NCI-H748 (cell line): ENCODE data around the gene PLA2G4E.

Experiments
- DNase-seq: peaks from one replicate; lab custom pipeline; 2025; ENCODE audit not compliant: unreplicated experiment; lab: John Stamatoyannopoulos, UW

PLA2G4E gene, protein sequence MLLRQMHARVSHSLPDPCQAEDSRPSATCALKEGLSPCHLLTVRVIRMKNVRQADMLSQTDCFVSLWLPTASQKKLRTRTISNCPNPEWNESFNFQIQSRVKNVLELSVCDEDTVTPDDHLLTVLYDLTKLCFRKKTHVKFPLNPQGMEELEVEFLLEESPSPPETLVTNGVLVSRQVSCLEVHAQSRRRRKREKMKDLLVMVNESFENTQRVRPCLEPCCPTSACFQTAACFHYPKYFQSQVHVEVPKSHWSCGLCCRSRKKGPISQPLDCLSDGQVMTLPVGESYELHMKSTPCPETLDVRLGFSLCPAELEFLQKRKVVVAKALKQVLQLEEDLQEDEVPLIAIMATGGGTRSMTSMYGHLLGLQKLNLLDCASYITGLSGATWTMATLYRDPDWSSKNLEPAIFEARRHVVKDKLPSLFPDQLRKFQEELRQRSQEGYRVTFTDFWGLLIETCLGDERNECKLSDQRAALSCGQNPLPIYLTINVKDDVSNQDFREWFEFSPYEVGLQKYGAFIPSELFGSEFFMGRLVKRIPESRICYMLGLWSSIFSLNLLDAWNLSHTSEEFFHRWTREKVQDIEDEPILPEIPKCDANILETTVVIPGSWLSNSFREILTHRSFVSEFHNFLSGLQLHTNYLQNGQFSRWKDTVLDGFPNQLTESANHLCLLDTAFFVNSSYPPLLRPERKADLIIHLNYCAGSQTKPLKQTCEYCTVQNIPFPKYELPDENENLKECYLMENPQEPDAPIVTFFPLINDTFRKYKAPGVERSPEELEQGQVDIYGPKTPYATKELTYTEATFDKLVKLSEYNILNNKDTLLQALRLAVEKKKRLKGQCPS

GRCh38 chr15:42020713-42021273 lies at the start of gene PLA2G4E:
PLA2G4E (minus strand) TSS chr15:42021042; CDS start chr15:42021030, 12 bp downstream.
- no peak for DNase-seq

DNA sequence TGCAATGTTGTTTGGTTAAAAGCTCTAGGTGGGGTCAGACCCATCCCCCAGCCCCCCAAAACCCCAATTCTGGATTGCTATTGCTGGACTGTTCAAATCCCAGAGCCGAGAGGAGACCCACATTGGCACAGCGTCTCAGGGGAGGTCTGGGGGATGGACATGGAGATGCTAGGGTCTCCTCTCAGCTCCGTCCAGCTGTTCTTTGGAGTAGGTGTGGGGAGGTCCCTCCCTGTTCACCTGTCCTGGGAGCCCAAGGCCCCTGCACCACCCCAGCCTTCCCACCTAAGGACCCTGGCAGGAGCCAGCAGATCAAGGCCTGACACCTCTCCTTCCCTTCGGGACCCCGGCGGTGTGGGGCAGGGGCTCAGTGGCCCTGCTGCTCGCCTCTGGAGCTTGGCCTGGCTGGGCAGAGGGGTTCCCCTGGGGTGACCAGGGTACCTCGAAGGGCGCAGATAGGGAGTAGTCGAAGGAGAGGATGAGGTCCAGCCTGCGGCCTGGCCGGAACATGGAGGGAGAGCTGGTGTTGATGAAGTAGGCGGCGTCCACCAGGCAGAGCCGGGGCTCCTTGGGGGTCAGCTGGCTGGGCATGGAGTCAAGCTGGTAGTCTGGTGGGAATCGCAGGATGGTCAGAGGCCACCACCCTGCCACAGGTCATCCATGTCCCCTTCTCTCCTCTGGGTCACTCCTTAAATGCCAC lies 49.6 kb upstream of the PLA2G4E start:
- DNase-seq, result no peak

- DNase-seq, result no peak
Observed at GRCh38 chr15:42069496-42070278, 48.8 kb upstream of the PLA2G4E start.

DNA sequence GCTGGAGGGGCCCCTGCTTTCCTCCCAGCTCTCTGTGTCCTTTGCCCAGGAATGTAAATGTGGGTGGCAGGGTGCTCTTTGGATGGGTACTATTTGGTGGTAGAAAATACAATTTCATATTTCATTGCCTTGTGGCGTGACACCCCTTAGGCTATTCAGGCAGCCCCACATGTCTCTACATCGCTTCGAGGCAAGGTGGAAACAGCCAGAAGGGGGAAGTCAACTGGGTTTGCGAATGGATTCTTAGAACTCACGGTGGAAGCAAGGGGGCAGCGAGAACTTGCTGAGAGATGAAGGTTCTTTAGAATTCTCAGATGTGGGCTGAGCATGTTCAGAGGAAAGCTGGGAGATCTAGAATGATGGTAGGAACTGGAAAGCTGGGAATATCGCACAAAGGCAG lies 48.2 kb upstream of the PLA2G4E start:
- no peak for DNase-seq

- DNase-seq, result no peak
Observed at GRCh38 chr15:42068601-42069000, 47.8 kb upstream of the PLA2G4E start.

- no peak for DNase-seq
Observed at GRCh38 chr15:42066764-42067415, 46.0 kb upstream of the PLA2G4E start.

GRCh38 chr15:42065468-42065867 lies 44.6 kb upstream of the PLA2G4E start:
- no peak for DNase-seq

GRCh38 chr15:42065033-42065432 lies 44.2 kb upstream of the PLA2G4E start:
- DNase-seq, result peak; percentile 15

DNA sequence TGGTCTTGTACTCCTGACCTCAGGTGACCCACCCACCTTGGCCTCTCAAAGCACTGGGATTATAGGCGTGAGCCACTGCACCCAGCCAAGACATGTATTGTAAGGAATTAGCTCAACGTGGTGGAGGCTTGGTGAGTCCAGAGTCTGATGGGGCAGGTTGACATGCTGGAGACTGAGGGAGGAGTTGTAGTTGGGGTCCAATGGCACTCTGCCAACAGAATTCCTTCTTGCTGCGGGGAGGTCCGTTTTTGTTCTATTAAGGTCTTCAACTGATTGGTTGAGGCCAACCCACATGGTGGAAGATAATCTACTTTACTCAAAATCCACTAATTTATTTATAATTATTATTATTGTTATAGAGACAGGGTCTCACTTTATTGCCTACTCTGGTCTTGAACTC lies 43.4 kb upstream of the PLA2G4E start:
- DNase-seq, result no peak

GRCh38 chr15:42063122-42063848 lies 42.4 kb upstream of the PLA2G4E start:
- DNase-seq, result no peak

DNA sequence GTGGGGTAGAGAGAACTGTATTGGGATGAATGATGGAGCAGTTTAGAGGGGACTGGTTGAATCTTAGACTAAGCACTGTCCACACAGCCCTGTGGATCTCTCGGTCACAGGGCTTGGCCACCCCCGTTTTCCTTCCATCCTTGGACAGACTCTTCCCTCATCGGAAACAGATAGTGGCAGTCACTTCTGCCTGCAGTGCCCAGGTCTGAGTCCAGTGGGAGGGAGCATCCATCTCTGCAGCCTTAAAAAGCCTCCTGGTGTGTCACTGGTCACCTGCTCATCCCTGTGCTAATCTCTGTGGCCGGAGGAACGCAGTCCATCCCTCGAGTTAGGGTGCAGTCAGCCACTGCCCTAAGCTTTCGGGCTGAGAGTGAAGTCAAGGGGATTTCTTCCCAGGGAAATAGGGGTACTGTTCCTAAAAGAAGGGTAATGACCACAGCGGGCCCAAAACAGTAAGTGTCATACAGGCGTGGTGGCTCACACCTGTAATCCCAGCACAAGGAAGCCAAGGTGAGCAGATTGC lies 41.5 kb upstream of the PLA2G4E start:
- no peak for DNase-seq

DNA sequence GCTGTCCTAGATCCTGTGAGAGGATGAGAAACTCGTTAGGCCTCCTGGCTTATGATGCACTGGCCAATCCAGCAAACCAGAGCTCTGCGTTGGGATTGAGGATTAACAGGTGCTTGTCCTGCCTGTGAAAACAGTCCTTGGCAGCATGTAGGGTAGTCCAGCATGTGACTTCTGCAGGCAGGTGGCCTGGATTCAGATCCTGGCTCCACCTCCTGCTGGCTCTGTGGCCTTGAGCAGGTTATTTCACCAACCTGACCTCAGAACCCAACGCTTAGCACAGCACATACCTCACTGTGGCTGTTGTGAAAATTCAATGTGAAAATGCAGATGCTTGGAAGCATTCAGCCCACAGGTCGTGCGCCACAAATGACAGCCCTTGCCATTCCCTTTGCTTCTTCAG lies 40.0 kb upstream of the PLA2G4E start:
- no peak for DNase-seq

GRCh38 chr15:42060477-42060763 lies 39.6 kb upstream of the PLA2G4E start:
- no peak for DNase-seq

DNA sequence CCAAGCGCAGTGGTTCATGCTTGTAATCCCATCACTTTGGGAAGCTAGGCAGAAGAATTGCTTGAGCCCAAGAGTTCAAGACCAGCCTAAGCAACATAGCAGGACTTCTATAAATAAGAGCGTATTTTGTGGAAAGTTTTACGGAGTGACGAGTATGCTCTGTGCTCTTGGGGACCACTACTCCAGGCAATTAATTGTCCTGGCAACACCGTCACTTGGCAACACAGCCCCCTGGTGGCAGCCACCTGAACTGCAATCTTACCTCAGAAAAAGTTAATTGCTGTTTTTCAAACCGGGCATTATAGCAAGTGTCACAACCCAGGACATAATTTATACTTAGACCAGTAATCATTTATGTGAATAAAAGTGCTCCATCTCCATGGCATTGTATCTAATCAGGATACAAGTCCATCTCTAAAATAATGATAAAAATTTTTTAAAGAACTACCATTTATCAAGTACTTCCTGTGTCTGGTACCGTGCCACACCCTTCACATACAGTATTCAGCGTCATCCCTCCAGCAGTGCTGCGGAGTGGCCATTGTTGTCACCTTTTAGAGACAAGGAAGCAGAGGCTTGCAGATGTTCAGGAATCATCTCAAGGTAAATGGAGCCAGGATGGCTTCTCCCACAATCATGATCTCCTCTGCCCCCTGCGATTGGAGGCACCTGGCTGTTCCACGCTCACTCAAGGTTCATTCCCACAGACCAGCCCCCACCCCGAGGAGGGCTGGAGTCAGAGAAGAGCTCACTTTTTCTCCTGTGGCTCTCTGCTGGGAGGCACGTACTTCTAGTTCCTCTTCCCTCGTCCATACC lies 39.0 kb upstream of the PLA2G4E start:
- DNase-seq, result peak; percentile 71

GRCh38 chr15:42058791-42059190 lies 37.9 kb upstream of the PLA2G4E start:
- peak; percentile 3 for DNase-seq

DNA sequence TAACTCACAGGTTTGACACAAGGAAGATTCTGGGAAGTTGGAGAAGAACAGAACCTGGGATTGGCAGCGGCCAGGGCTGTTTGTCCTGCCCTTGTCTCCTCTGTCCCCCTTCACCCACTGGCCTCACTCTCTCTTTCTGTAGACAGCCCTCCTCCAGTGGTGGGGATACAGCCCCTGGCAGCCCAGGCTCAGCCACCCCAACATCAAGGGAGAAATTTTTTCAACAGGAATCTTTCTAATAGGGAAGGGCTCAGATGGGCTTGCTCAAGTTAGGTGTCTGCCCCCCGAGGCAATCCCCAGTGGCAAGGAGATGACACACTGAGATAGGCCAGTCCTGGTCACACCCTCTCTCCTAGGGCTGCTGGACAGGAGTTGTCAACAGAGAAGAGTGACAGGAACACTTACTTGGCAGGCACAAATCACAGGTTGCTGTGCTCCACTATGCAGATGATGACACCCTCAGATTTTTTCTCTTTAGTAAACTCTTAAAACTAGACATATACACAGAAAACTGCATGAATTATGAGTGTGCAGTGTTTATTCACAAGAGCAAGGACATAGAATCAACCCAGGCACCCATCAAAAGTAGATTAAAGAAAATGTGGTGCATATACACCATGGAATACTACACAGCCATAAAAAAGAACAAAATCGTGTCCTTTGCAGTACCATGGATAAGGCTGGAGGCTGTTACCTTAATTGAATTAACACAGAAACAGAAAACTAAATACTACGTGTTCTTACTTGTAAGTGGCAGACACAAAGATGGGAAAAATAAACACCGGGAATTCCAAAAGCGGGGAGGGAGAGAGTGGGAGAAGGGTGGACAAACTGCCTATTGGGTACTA lies 37.2 kb upstream of the PLA2G4E start:
- DNase-seq, result no peak
